ENCODE results near the gene SH3GLB2. TPM values are rescaled to one million over a fixed set of nuclear protein-coding genes. Genes with fewer than 3 reads are reported as not detected.

Gene SH3GLB2
- total RNA-seq (10 to 100 TPM; 88.8 to 92.2 TPM), polyA plus RNA-seq (ENCODE audit: insufficient read depth, low read depth, low replicate concordance) (62.3 TPM)
- long read RNA-seq, donor 1, full-length matches to known transcripts: 18 of 25 reads
- long read RNA-seq, donor 1, partial matches to known transcripts: 7 of 25 reads
- long read RNA-seq, donor 1, other reads (novel, unspliced or antisense): 0 of 25 reads
- long read RNA-seq, donor 2, transcript SH3GLB2-203 (11 exons, 2,982 nt): major isoform, 9 of 9 reads
- long read RNA-seq, donor 2, partial matches to known transcripts: 0 of 9 reads
- long read RNA-seq, donor 2, other reads (novel, unspliced or antisense): 0 of 9 reads

- Histone ChIP-seq H3K4me1 (peaks cover 27% of the 10 kb centered on the region), H3K9me3 (no peaks in the 10 kb centered on the region), H3K27ac (peak within 1 kb of the TSS; percentile 33 to 68), H3K36me3 (ENCODE audit: low read depth, missing control alignments) (no peaks in the 10 kb centered on the region), H3K27me3 (no peaks in the 10 kb centered on the region), H3K4me3 (peak within 1 kb of the TSS; percentile 68 to 73)
- 4 to 6% methylated on average over 22 of the region's 60 CpGs for WGBS, 2 donors
- intact Hi-C loops (cut with DNase I; ENCODE audit: low total_unique reads): no loop called here
- peak; percentile 47 to 90 (median 74) for TF ChIP-seq CTCF (IDR thresholded peaks at IDR 0.05)
- no peak for TF ChIP-seq POLR2A (IDR thresholded peaks at IDR 0.05)
- DNase-seq: peak; percentile 94
These were observed at the start of gene SH3GLB2 for GRCh38 chr9:129028192-129028966. TSS of gene SH3GLB2 (minus strand) at chr9:129028331. CDS start at chr9:129028154, 177 bp downstream.

DNA sequence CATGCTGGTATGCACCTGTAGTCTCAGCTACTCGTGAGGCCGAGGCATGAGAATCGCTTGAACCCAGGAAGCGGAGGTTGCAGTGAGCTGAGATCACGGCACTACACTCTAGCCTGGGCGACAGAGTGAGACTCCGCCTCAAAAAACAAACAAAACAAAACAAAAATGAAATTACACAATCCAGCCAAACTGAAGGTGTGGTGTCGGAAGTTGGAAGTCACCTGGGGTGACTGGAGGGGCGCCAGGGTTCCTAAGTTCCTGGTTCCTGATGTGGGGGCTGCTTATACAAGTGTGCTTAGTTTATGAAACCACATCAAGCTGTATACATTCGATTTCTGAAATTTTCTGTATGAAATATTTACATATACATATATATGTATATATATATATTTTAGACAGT is 49.1 kb upstream of the SH3GLB2 start:
- intact Hi-C loops (cut with DNase I; ENCODE audit: low total_unique reads): no loop called here
- 89 to 94% methylated on average over 10 of the region's 10 CpGs for WGBS, 2 donors
- Histone ChIP-seq H3K4me3 (no peak overlapping the region), H3K27me3 (no peaks in the 10 kb centered on the region), H3K36me3 (ENCODE audit: low read depth, missing control alignments) (no peaks in the 10 kb centered on the region), H3K9me3 (no peaks in the 10 kb centered on the region), H3K4me1 (peaks cover 12% of the 10 kb centered on the region), H3K27ac (no peak overlapping the region)
- no peak for TF ChIP-seq POLR2A (IDR thresholded peaks at IDR 0.05)
- TF ChIP-seq CTCF (IDR thresholded peaks at IDR 0.05): no peak
- DNase-seq: no peak

DNA sequence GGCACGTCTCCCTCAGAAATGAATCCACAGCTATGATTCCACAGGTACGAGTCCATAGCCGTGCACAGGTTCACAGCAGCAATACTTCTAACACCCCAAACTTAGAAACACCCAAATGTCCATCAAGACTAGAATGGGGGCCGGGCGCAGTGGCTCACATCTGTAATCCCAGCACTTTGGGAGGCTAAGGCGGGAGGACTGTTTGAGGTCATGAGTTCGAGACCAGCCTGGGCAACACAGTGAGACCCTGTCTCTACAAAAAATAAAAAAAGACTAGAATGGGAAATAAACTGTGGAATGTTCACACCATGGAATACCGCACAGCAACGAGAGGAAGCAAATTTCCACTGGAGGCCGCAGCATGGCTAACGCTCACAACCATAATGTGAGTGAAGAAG is 48.5 kb upstream of the SH3GLB2 start:
- no peak overlapping the region for H3K4me3 ChIP-seq
- TF ChIP-seq CTCF (IDR thresholded peaks at IDR 0.05) (no peak), POLR2A (IDR thresholded peaks at IDR 0.05) (no peak)
- DNase-seq: no peak
- intact Hi-C loops (cut with DNase I; ENCODE audit: low total_unique reads): no loop called here
- no peak overlapping the region for H3K27ac ChIP-seq
- H3K27me3 ChIP-seq: no peaks in the 10 kb centered on the region
- peaks cover 7% of the 10 kb centered on the region for H3K4me1 ChIP-seq
- WGBS, 2 donors: 88 to 89% methylated on average over 9 to 11 of the region's 11 CpGs
- H3K36me3 ChIP-seq (ENCODE audit: low read depth, missing control alignments): no peaks in the 10 kb centered on the region
- no peaks in the 10 kb centered on the region for H3K9me3 ChIP-seq

DNA sequence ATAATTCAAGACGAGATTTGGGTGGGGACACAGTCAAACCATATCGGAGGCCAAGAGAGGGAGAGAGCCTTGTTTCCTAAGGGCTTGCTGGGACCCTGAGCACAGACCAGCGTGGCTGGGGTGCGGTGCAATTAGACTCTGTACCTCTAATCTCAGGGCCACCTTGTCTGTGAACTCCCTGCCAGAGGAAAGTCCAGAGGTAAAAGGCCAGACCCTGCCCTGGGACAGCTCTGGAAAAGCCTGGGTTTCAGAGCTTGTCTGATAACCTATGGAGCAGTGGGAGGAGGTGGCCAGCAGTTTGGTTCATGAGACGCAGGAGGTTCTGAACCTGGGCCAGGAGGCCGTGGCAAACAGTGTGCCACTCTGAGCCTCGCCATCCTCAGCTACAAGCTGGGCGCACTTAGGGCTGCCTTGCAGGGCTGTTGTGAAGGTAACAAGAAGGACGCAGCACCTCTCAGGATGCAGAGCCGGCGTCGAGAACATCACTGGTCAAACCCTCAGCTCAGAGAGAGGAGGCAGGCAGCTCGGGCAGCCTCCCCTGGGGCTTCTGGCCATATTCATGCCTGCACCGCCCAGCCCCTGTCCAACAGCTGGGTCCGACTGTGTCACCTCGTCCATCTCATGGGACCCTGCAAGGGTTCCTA is 48.0 kb upstream of the SH3GLB2 start:
- no peaks in the 10 kb centered on the region for H3K9me3 ChIP-seq
- H3K36me3 ChIP-seq (ENCODE audit: low read depth, missing control alignments): no peaks in the 10 kb centered on the region
- DNase-seq: no peak
- H3K4me1 ChIP-seq: peaks cover 5% of the 10 kb centered on the region
- intact Hi-C loops (cut with DNase I; ENCODE audit: low total_unique reads): no loop called here
- 85 to 92% methylated on average over 14 to 16 of the region's 16 CpGs for WGBS, 2 donors
- H3K4me3 ChIP-seq: no peak overlapping the region
- no peaks in the 10 kb centered on the region for H3K27me3 ChIP-seq
- H3K27ac ChIP-seq: no peak overlapping the region
- TF ChIP-seq POLR2A (IDR thresholded peaks at IDR 0.05) (no peak), CTCF (IDR thresholded peaks at IDR 0.05) (no peak)

Data from testis (tissue), 5 donors.